ENCODE measurements around the gene ATP13A2.
"Not testable (repeated sequence)": the region's sequence is repeated elsewhere in the genome, so short reads cannot be mapped to it uniquely, and the experiment has no call there.

ATP13A2 gene

GRCh38 chr1:16978139-16978538 is 33.6 kb downstream of the ATP13A2 start:
- DNase-seq, result no peak

- DNase-seq, result no peak
These were observed 34.4 kb downstream of the ATP13A2 start for GRCh38 chr1:16977377-16977776.

- DNase-seq, result no peak
These were observed 34.8 kb downstream of the ATP13A2 start for GRCh38 chr1:16976966-16977365.

GRCh38 chr1:16975838-16976237 is 35.9 kb downstream of the ATP13A2 start:
- no peak for DNase-seq

GRCh38 chr1:16975211-16975610 is 36.5 kb downstream of the ATP13A2 start:
- DNase-seq, result no peak

- no peak for DNase-seq
These were observed 38.5 kb downstream of the ATP13A2 start for GRCh38 chr1:16973215-16973614.

- DNase-seq, result no peak
These were observed 39.4 kb downstream of the ATP13A2 start for GRCh38 chr1:16972189-16972895.

- no peak for DNase-seq
These were observed 40.2 kb downstream of the ATP13A2 start for GRCh38 chr1:16971341-16972188.

GRCh38 chr1:16970132-16970910 is 41.4 kb downstream of the ATP13A2 start:
- DNase-seq, result no peak

- DNase-seq, result no peak
These were observed 42.1 kb downstream of the ATP13A2 start for GRCh38 chr1:16969651-16970050.

GRCh38 chr1:16969057-16969611 is 42.6 kb downstream of the ATP13A2 start:
- DNase-seq, result no peak

GRCh38 chr1:16968372-16968771 is 43.4 kb downstream of the ATP13A2 start:
- no peak for DNase-seq

- DNase-seq, result no peak
These were observed 43.8 kb downstream of the ATP13A2 start for GRCh38 chr1:16967962-16968361.

GRCh38 chr1:16967095-16967575 is 44.6 kb downstream of the ATP13A2 start:
- no peak for DNase-seq

GRCh38 chr1:16966282-16966681 is 45.4 kb downstream of the ATP13A2 start:
- no peak for DNase-seq

GRCh38 chr1:16965486-16966067 is 46.2 kb downstream of the ATP13A2 start:
- no peak for DNase-seq

GRCh38 chr1:16964169-16964568 is 47.6 kb downstream of the ATP13A2 start:
- DNase-seq, result not testable (repeated sequence)

GRCh38 chr1:16961297-16962133 is 50.2 kb downstream of the ATP13A2 start:
- no peak for DNase-seq

GRCh38 chr1:16960560-16961296 is 51.0 kb downstream of the ATP13A2 start:
- no peak for DNase-seq

- DNase-seq, result no peak
These were observed 53.3 kb downstream of the ATP13A2 start for GRCh38 chr1:16958475-16958874.

GRCh38 chr1:16957731-16958130 is 54.0 kb downstream of the ATP13A2 start:
- DNase-seq, result no peak

All from cerebellar nuclear complex (tissue), 1 donor.